Left renal pelvis (tissue), 4 donors: ENCODE results near the gene TAP1. TPM values are rescaled to one million over a fixed set of nuclear protein-coding genes. Genes with fewer than 3 reads are reported as not detected.
A peak's percentile ranks its signal among the peaks of the same experiment; 100 is the strongest.
"Not testable (repeated sequence)": the region's sequence is repeated elsewhere in the genome, so short reads cannot be mapped to it uniquely, and the experiment has no call there.

Experiments used
- DNase-seq, 4 donors: peaks; one replicate each; pipeline ENCODE4 v3.0.0-alpha.2; 2013; ENCODE audit warnings: low read depth in 4 of 4, low spot score in 3 of 4
- polyA plus RNA-seq, 4 donors: library from polyadenylated mRNA; unstranded; fragments of 120-200 nt; gene quantifications; one replicate each; pipeline ENCODE4 v1.2.1, GENCODE V29; 2013; ENCODE audit not compliant: insufficient read length in 4 of 4

Gene TAP1, protein sequence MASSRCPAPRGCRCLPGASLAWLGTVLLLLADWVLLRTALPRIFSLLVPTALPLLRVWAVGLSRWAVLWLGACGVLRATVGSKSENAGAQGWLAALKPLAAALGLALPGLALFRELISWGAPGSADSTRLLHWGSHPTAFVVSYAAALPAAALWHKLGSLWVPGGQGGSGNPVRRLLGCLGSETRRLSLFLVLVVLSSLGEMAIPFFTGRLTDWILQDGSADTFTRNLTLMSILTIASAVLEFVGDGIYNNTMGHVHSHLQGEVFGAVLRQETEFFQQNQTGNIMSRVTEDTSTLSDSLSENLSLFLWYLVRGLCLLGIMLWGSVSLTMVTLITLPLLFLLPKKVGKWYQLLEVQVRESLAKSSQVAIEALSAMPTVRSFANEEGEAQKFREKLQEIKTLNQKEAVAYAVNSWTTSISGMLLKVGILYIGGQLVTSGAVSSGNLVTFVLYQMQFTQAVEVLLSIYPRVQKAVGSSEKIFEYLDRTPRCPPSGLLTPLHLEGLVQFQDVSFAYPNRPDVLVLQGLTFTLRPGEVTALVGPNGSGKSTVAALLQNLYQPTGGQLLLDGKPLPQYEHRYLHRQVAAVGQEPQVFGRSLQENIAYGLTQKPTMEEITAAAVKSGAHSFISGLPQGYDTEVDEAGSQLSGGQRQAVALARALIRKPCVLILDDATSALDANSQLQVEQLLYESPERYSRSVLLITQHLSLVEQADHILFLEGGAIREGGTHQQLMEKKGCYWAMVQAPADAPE
- 10 to 100 TPM in 1 of 4 donors, 1 to 10 TPM in 3; 9.4 to 11.0 (median 9.7) TPM for polyA plus RNA-seq

DNA sequence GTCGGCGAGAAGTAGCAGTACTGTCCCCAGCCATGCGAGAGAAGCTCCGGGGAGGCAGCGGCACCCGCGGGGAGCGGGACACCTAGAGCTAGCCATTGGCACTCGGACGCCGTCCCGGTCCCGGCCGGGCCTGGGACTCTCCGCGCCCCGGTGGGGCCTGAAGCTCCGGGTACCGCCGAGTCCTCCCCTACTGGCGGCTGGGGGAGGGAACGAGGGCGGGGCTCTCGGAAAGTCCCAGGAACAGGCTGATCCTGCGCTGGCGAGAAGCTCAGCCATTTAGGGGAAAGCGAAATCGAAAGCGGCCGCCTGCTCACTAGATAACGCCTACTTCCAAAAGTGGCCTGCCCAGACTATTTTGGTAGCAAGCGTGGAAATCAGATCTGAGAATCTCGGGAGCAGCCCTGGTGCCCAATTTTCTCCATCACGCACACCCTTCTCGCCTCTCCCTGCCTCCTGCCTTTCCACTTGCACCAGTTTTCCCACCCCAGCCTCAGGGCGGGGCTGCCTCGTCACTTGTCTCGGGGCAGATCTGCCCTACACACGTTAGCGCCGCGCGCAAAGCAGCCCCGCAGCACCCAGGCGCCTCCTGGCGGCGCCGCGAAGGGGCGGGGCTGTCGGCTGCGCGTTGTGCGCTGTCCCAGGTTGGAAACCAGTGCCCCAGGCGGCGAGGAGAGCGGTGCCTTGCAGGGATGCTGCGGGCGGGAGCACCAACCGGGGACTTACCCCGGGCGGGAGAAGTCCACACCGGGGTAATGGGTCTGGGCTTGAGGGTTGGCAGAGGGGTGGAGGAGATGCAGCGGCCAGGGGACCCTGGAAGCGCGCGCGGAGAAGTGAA is at the start of gene TAP1, which contains the start of gene PSMB9:
Gene TAP1 (minus strand): TSS at position 164 of the 835 bp plus-strand sequence. CDS start 68 bp downstream, at position 96.
Gene PSMB9 (plus strand): TSS at position 652 of the 835 bp plus-strand sequence. CDS start 38 bp downstream, at position 690.
- peak; percentile 77 to 87 (median 84) for DNase-seq

GRCh38 chr6:32895006-32895345 is 41.5 kb upstream of the TAP1 start:
- DNase-seq, result no peak

- peak; percentile 91 to 94 (median 92) for DNase-seq
These were observed 40.8 kb upstream of the TAP1 start for GRCh38 chr6:32894085-32895005.

GRCh38 chr6:32890831-32891230 is 37.3 kb upstream of the TAP1 start:
- no peak for DNase-seq

GRCh38 chr6:32889533-32889932 is 36.0 kb upstream of the TAP1 start:
- DNase-seq, result no peak

DNA sequence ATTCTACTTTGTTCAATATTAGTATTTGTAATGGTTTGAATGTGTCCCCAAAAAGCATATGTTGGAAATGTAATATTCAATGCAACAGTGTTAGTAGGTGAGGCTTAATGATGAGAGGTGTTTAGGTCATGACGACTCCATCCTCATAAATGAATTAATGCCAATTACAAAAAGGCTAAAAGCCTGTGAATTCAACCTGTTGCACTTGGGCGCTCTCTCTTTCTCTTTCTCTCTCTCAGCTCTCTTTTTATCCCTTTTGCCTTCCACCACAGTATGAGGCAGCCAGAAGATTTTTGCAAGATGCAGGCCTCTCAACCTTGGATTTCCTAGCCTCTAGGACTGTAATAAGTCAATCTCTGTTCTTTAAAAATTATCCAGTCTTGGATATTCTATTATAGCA is 35.1 kb upstream of the TAP1 start:
- no peak for DNase-seq

DNA sequence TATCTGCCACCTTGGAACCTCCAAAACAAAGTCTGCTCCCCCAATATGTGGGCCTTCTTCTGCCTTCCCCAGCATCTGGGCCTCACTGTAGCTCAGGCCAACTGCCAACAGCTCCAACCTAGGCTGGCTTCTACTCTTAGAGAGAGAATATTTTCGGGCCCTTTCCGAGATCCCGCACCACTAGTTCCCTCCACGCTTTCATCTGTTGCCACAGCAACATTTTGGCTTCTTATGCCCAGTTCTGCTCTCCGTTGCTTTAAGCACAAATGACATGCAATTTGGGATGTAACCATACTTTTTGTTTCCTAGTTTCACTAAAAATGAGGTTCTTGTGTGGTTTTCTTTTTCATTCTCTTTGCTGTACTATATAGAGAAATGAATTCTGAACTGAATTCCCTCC is 34.1 kb upstream of the TAP1 start:
- DNase-seq, result no peak

GRCh38 chr6:32886681-32887383 is 33.3 kb upstream of the TAP1 start:
- no peak for DNase-seq

GRCh38 chr6:32885698-32886286 is 32.3 kb upstream of the TAP1 start:
- peak; percentile 50 to 73 (median 63) for DNase-seq

- DNase-seq, result no peak
These were observed 30.3 kb upstream of the TAP1 start for GRCh38 chr6:32883789-32884188.

- DNase-seq, result no peak
These were observed 29.4 kb upstream of the TAP1 start for GRCh38 chr6:32882879-32883250.

DNA sequence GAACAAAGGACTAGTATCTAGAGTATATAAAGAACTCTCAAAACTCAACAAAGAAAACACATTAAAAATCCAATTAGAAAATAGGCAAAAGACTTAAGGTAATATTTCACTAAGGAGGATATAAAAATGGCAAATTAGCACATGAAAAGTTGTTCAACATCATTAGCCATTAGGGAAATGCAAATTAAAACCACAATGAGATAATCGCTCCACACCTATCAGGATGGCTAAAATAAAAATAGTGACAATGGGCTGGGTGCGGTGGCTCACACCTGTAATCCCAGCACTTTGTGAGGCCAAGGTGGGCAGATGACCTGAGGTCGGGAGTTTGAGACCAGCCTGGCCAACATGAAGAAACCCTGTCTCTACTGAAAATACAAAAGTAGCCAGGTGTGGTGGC is 27.5 kb upstream of the TAP1 start:
- DNase-seq, result not testable (repeated sequence)

DNA sequence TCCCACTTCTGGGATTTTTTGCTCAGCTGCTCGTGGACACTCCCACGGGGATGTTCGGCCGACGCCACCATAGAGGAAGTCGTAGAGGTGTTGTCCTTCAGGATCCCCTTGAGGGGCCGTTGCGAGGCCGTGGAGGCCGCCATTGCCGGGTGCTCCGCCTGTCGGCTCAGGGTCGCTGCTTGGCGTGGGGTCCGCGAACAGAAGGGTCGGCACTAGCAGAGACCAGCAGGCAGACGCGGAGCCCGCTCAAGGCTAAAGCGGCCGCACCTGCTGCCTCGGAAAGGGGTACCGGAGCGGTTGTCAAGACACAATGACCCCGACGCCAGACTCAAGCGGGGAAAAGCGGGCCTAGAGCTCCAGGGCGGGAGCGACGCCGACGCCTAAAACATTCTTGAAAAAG is 26.2 kb upstream of the TAP1 start:
- DNase-seq, result no peak

- no peak for DNase-seq
These were observed 23.1 kb upstream of the TAP1 start for GRCh38 chr6:32876603-32877002.

DNA sequence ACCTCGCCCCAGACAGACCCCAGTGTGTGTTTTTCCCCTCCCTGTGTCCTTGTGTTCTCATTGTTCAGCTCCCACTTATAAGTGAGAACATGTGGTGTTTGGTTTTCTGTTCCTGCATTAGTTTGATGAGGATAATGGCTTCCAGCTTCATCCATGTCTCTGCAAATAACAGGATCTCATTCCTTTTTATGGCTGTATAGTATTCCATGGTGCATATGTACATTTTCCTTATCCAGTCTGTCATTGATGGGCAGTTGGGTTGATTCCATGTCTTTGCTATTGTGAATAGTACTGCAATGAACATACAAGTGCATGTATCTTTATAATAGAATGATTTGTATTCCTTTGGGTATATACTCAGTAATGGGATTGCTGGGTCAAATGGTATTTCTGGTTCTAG is 20.4 kb upstream of the TAP1 start:
- DNase-seq, result not testable (repeated sequence)

DNA sequence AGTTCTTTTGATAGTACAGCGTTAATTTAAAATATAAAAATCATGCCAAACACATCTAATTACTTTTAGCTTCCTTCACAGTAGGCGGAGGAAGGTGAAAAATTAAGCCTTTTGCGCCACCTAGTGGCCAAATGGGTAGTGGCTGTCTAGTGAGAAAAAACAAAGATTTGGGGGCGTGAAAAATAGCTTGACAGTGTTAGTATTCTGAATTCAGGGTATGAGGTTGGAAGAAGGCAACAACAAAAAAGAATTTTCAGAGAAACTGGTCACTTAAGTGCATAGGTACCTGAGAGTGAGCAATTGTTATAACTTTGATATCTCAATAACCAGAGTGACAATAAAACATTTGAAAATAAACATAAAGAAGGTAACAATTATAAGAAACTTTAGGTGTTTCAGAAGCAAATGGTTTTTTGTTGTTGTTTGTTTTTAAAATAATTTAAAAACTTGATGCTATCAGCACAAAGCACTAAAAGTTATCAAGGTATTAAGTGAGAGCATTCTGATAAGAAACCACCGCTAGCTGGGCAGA is 14.8 kb upstream of the TAP1 start:
- peak in 3 of 4 donors; percentile 62 to 70 (median 68) for DNase-seq

GRCh38 chr6:32867554-32868256 is 14.2 kb upstream of the TAP1 start:
- no peak for DNase-seq

DNA sequence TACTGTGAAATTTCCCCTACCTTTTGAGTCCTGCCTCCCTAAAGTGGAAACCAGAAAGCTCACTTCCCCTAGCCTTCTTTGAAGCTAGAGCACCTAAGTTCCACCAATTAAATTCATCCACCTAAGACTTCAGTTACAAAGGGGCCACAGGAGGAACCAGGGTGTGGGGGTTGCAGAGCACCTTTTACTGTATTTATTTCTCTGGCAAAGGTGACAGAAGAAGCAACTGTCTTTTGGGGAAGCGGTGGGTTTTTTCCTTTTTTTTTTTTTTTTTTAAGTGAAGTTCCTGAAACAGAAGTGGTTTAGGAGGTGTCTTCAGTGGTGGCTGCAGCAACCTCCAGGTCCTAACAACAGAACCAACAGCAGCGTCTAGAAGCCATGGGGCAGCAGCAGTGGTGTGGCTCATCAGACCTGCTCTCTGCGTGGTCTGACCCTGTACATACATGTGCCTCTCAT is 13.5 kb upstream of the TAP1 start:
- no peak for DNase-seq
